H1 (cell line): ENCODE data around the gene BTRC.

Source experiments
- CBX8 ChIP-seq: fragments of 300-800, 300-1000 bp; sonication (generic); IDR thresholded peaks from 2 replicates; pipeline ENCODE4 v1.7.1; 2016; ENCODE audit warnings: low read depth, low read length, borderline replicate concordance
- CTCF ChIP-seq, 3 experiments: IDR thresholded peaks; 1 replicate in 2 of 3; 2 replicates in 1 of 3; pipeline versions ENCODE4 v1.5.1 to v1.6.1; 2011; ENCODE audit warnings: low read length in 3 of 3, mild to moderate bottlenecking in 3 of 3, inconsistent platforms in 2 of 3, low read depth in 1 of 3, moderate library complexity in 1 of 3; ENCODE audit not compliant: insufficient read depth in 1 of 3; ENCODE audit errors: control extremely low read depth in 1 of 3
- EZH2 ChIP-seq: fragments of 200-600 bp; sonication (generic); IDR thresholded peaks from 2 replicates; pipeline ENCODE4 v1.7.1; 2012; ENCODE audit warnings: low read depth, mild to moderate bottlenecking, moderate library complexity, low read length, inconsistent platforms; ENCODE audit not compliant: severe bottlenecking
- GABPA ChIP-seq: IDR thresholded peaks from 2 replicates; pipeline ENCODE4 v1.6.1; 2011; ENCODE audit warnings: mild to moderate bottlenecking, low read length, moderate library complexity, borderline replicate concordance; ENCODE audit not compliant: insufficient read depth
- GTF2F1 ChIP-seq: IDR thresholded peaks from 2 replicates; pipeline ENCODE4 v1.6.1; 2012; ENCODE audit warnings: low read depth, low read length, improper control_type of control experiment, borderline replicate concordance
- JUN ChIP-seq: IDR thresholded peaks from 2 replicates; pipeline ENCODE4 v1.6.1; 2011; ENCODE audit warnings: low read depth, mild to moderate bottlenecking, improper control_type of control experiment, low read length
- NANOG ChIP-seq: IDR thresholded peaks from 2 replicates; pipeline ENCODE4 v1.6.1; 2011; ENCODE audit warnings: low read length, low read depth, mild to moderate bottlenecking, inconsistent platforms; ENCODE audit not compliant: insufficient read depth, poor library complexity, severe bottlenecking
- NRF1 ChIP-seq: IDR thresholded peaks from 2 replicates; pipeline ENCODE4 v1.6.1; 2011; ENCODE audit warnings: mild to moderate bottlenecking, low read depth, low read length, improper control_type of control experiment
- POLR2AphosphoS5 ChIP-seq: IDR thresholded peaks from 2 replicates; pipeline ENCODE4 v1.6.1; 2011; ENCODE audit warnings: low read depth, low read length
- SIN3A ChIP-seq, 2 experiments: IDR thresholded peaks in 1 of 2; conservative IDR thresholded peaks in 1 of 2; 2 replicates each; pipeline ENCODE4 v1.6.1; 2011 to 2012; ENCODE audit warnings: low read length in 2 of 2, improper control_type of control experiment in 1 of 2, low read depth in 1 of 2, mild to moderate bottlenecking in 1 of 2
- TEAD4 ChIP-seq: IDR thresholded peaks from 2 replicates; pipeline ENCODE4 v1.6.1; 2012; ENCODE audit warnings: low read depth, low read length, inconsistent platforms, mixed read lengths
- USF2 ChIP-seq: IDR thresholded peaks from 2 replicates; pipeline ENCODE4 v1.6.1; 2011; ENCODE audit warnings: low read length, improper control_type of control experiment

GRCh38 chr10:101595591-101596433 lies 241.8 kb downstream of the BTRC start:
- TF ChIP-seq NRF1 = no peak
- TF ChIP-seq TEAD4 = no peak
- TF ChIP-seq CTCF (IDR thresholded peaks at IDR 0.05; ENCODE audit: control extremely low read depth in 1 of 3, insufficient read depth in 1 of 3, low read depth in 1 of 3, low read length in 3 of 3) = no peak
- TF ChIP-seq SIN3A (conservative IDR thresholded peaks at IDR 0.05 in 1 of 2, IDR thresholded peaks at IDR 0.05 in 1 of 2; ENCODE audit: low read depth in 1 of 2, low read length in 2 of 2) = no peak
- TF ChIP-seq GABPA = no peak
- TF ChIP-seq CBX8 = no peak
- no peak for TF ChIP-seq JUN
- no peak for TF ChIP-seq EZH2
- no peak for TF ChIP-seq NANOG
- no peak for TF ChIP-seq GTF2F1
- TF ChIP-seq USF2 = no peak
- TF ChIP-seq POLR2AphosphoS5 = no peak
